Measurements from ENCODE around the gene ERC1.

DNA sequence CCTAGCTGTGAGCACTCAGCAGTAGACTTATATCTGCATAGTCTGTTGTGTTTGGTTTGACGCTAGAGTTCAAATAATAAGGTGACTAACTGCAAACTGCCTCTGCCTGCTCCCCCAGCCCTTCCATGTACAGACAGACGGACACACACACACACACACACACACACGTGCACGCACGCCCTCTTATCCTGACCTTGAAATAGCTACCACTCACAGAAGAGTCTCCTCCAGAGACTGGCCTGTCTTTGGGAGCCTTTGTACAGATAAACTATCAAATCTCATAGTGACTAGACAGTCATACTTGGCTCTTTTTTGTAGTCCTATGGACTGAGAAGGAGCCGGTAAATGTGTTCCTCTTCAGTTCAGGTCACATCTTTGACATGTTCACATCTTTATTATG lies 445.0 kb downstream of the ERC1 start:
- TF ChIP-seq, protein P1, sequence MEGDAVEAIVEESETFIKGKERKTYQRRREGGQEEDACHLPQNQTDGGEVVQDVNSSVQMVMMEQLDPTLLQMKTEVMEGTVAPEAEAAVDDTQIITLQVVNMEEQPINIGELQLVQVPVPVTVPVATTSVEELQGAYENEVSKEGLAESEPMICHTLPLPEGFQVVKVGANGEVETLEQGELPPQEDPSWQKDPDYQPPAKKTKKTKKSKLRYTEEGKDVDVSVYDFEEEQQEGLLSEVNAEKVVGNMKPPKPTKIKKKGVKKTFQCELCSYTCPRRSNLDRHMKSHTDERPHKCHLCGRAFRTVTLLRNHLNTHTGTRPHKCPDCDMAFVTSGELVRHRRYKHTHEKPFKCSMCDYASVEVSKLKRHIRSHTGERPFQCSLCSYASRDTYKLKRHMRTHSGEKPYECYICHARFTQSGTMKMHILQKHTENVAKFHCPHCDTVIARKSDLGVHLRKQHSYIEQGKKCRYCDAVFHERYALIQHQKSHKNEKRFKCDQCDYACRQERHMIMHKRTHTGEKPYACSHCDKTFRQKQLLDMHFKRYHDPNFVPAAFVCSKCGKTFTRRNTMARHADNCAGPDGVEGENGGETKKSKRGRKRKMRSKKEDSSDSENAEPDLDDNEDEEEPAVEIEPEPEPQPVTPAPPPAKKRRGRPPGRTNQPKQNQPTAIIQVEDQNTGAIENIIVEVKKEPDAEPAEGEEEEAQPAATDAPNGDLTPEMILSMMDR (IDR thresholded peaks at IDR 0.05): no peak
- no peak for TF ChIP-seq KDM5A (IDR thresholded peaks at IDR 0.05)
- TF ChIP-seq MYC (IDR thresholded peaks at IDR 0.05; ENCODE audit: borderline replicate concordance, low read length): no peak
- TF ChIP-seq SREBF2 (IDR thresholded peaks at IDR 0.05): no peak
- TF ChIP-seq JUNB (IDR thresholded peaks at IDR 0.05): no peak
- no peak for TF ChIP-seq ELK1 (IDR thresholded peaks at IDR 0.05; ENCODE audit: low read depth, low read length)
- TF ChIP-seq, protein P2, sequence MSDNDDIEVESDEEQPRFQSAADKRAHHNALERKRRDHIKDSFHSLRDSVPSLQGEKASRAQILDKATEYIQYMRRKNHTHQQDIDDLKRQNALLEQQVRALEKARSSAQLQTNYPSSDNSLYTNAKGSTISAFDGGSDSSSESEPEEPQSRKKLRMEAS (IDR thresholded peaks at IDR 0.05): no peak
- TF ChIP-seq RFX5 (IDR thresholded peaks at IDR 0.05): no peak
- no peak for TF ChIP-seq EHMT2 (IDR thresholded peaks at IDR 0.05; ENCODE audit: low read depth)
- TF ChIP-seq EP300 (IDR thresholded peaks at IDR 0.05): no peak
- no peak for TF ChIP-seq RNF2 (IDR thresholded peaks at IDR 0.05; ENCODE audit: borderline replicate concordance, low read depth)
- TF ChIP-seq NR3C1 (IDR thresholded peaks at IDR 0.05): no peak
